OCI-LY7 (cell line): Measurements from ENCODE around the gene AFG3L2.

Experiments used
- CTCF ChIP-seq: fragments of 200-600 bp; sonication (generic); conservative IDR thresholded peaks from 2 replicates; pipeline ENCODE4 v1.5.1; 2014; ENCODE audit warnings: mild to moderate bottlenecking, antibody characterized with exemption, low read length, moderate library complexity, mixed read lengths
- EZH2phosphoT487 ChIP-seq: fragments of 200-600 bp; sonication (generic); IDR thresholded peaks from 2 replicates; pipeline ENCODE4 v1.6.1; 2018; ENCODE audit warnings: low read depth, borderline replicate concordance, mild to moderate bottlenecking, mixed run types, antibody characterized with exemption, low read length, moderate library complexity, mixed read lengths

DNA sequence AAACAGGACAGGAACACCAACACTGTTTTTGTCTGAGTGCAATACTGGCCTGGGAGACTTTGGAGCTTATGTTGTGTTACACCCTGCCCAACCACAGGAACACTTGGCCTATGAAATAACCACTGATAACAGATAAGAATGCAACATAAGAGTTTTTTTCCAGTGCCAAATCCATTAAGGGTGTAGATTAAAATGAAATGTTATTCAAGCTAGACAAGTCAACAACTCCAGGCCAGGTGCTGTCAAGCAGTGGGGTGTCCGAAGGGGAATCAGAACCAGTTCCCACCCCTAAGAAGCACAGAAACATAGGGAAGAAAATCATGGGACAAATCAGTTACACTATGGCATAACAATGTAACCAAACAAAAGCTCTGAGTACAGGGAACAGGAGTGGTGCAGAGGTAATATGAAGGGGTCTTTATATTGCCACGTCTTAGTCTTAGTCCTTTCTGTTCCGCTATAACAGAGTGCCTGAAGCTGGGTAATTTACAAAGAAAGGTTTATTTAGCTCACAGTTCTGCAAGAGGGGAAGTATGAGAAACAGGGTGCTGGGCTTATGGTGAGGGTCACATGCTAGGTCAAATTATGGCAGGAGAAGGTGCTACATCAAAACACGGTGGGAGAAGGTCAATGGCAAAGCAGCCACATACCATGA is 3.8 kb downstream of the AFG3L2 start:
- TF ChIP-seq CTCF (no peak), EZH2phosphoT487 (no peak)
